GM19099 (cell line): ENCODE measurements around the gene NEIL3.

Experiments
- POLR2A ChIP-seq: IDR thresholded peaks from 3 replicates; pipeline ENCODE4 v1.6.1; 2011; ENCODE audit warnings: low read depth; ENCODE audit not compliant: insufficient read length; ENCODE audit errors: extremely low read depth

Gene NEIL3

DNA sequence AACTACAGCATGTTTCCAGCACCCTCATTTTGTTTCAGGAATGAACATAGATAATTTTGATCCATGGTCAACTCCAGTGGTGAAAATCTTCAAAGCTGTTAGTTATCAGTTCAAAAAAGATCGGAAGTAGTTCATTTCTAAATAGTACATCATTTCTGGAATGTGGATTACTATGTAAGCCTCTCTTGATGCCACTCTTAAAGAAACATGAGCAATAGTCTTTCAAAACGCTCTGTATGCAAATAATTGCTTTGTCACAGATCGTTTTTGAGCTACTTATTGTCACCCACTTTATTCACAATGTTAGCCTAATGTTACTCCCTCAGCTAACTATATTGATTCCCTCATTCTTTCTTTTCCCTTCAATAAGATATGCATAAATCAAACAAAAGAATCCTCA is 65.7 kb downstream of the NEIL3 start:
- TF ChIP-seq POLR2A: no peak

DNA sequence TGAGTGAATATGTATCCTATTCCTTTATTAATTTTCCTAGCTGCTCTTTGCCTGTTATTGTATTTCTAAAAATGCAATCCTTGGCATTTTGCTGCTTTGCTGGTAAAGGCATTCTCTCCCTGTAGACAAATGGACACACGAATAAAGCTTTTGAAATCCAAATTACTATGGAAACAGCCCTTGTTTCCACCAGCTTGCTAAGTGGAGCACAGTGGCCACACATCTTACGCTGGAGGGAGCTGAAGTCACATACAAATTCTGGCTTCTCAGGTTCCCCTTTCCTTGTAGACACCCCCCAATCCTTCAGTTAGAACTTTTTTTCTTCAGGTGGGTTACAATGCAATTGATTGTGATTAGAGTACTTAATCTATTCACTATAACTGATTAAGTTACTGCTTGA is 66.3 kb downstream of the NEIL3 start:
- no peak for TF ChIP-seq POLR2A

DNA sequence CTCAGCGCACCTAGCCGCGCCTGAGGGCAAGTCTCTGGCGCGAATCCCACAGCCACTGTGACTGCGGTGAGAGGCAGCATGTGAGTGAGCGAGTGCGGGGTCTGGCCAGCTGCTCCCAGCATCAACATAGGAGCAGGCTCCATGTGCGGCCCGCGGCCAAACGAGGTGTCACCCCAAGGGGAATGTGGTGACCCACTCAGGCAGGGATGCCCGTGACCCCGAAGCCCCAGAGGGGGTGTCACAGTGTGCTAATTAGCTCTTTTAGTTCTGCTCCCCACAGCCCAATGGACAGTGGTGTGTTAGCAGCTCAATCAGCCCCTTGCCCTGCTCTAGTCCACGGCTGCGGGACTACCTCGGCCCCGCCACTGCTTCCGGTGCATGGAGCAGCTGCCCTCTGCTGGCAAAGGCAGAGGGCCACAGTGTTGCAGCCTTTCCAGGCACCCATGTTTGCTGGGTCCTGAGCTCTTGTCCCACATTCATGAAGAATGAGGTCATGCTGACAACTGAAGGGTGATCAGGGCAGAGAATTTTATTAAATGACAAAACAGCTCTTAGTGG is 71.1 kb downstream of the NEIL3 start:
- TF ChIP-seq POLR2A: no peak

DNA sequence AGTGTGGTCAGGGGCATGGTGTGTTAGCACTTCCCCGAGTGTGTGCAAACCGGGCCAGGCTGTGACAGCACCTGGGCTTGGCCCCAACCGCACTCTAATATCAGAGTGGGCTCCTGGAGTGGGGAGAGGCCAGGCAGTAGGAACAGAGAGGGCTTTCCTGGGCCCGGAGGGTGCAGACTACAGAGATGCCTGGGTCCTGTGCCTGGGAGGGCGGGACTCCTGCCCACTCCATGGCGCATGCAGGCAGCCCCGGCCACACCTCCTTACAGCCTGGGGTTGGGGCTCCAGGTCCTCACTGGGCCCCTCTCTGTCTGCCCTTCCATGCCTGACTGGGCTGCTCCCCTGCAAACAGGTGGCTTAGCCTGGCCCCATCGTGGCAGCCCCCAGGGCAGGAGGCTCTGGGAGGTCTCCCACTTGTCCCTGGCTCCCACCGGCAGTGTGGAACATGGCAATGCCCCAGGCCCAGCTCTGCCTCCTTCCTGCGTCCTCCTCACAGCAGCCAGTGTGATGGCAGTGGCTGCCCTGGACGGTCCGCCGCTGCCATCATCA is 72.2 kb downstream of the NEIL3 start:
- no peak for TF ChIP-seq POLR2A

DNA sequence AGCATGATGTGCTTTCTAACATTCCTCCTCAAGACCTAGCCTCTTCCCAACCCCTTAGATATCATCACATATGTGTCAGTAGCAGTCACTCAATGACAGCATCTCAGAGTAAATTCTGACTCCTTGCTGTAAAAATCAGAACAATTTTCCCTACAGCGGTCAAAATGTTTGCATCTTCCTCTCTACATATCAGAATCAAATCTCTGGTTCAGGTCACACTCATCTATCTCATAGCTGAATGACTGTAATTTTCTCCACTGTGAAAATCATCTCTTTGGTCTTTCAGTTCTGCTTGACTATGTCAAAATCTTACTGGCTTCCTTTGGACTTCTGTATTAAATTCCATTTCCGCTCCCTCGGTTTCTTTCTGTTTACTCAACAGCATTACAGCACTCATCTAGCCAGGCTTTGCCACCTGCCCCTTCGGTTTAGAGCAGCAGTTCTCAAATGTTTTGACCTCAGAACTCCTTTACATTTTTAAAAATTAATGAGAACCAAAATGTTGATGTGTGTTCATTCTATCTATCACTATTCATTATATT is 75.3 kb downstream of the NEIL3 start:
- no peak for TF ChIP-seq POLR2A

DNA sequence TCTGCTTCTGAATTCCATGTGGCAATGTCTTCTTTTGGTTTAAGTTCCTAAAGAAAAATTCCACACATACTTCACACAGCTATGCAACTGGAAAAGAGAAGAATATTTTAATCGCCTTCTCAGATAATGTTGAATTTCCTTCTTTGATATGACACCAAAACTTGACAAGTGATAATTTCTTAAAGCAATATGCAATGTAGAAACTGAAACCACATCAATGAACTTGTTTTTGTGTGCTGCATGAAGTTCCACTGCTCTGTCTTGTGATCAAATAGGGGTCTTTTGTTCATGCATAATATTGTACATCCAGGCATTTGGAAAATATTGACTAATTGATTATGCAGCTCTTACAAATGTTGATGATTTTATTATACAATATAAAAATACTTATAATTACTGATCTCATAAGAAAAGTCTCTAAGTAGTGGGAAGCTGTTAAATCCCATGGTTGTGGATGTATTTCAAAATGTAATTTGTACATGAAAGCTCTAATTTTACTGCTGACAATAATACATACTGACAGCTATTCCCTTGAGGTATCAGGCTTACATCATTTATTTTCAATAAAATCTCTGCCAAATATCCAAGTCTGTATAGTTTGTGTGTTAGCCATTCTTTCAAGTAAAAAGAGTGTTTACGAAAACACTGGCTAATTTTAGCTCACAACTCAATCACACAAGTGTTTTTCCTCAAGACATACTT is 76.1 kb downstream of the NEIL3 start:
- no peak for TF ChIP-seq POLR2A

DNA sequence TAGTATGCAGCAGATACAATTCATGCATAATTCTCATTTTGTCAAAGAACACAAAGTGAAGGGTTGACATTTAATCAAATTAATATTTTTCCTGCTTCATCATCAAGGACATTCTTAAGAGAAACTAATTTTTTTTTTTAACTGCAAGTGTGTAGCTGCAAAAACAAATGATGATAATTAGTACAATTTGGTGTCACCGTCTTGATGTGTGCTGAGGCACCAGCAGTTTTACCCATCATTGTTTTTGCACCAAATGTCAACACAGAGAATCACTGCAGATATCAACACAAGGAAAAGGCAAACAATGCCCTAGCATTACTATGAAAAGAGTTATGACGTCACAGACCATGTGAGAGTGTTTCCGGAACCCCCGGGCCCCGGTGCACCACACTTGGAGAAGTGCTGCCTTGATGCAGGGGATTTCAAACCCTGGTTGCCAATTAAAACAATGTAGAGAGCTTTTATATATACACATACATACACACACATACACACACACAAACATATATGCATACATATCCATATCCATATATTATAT is 76.7 kb downstream of the NEIL3 start:
- no peak for TF ChIP-seq POLR2A

DNA sequence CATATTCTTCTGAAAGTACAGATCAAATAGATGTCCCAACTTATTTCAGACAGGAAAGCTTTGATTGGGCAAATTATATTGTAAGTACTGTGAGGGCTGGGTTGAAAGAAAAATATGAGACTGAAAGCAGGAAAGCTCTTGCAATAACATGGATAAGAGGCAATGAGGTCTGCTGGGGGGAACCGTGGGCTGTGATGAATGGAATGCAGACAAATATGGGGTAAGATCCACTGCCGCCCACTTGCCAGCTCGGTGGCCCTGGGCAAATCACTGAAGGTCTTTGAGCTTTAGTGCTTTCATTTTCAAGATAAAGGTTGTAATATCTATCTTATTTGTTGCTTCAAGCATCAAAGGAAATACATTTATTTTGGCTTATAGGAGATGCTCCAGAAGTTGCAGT is 81.6 kb downstream of the NEIL3 start:
- no peak for TF ChIP-seq POLR2A

DNA sequence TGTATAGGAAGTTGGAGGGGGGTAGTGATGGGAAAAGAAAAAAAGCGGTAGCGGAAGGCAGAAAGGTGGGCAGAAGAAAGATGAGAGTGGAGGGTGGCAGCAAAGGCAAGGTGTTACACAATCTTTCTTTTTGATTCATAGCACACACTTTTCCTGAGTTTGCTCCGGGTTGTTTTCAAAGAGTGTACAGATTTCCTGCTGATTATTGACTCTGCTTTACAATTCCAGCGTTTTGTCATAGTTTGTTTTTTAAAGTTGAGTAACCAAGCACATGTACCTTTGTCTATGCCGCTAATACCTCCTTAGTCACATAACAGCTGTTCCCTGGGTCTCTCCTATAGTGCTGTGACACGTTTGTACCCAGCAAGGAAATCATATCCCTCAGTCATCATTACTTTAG is 82.3 kb downstream of the NEIL3 start:
- TF ChIP-seq POLR2A: no peak

DNA sequence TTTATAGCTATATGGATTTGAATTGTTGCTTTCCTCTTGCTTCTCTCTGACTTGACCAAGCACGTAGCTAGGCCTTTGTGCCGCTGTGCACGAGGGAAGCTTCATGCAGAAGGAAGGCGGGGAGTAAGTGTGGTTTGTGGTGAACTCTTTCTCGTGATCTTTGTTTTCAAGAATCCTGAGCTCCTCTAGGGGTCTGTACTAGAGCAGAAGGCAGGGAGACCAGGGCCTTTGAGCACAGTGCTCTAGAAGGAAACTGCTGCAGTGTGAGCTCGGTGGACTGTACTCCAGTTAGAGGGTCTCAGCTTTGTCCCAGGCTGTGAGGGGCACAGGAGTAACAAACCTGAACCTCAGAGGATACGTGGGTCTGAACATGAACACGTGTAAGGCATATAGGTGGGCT is 83.6 kb downstream of the NEIL3 start:
- no peak for TF ChIP-seq POLR2A

DNA sequence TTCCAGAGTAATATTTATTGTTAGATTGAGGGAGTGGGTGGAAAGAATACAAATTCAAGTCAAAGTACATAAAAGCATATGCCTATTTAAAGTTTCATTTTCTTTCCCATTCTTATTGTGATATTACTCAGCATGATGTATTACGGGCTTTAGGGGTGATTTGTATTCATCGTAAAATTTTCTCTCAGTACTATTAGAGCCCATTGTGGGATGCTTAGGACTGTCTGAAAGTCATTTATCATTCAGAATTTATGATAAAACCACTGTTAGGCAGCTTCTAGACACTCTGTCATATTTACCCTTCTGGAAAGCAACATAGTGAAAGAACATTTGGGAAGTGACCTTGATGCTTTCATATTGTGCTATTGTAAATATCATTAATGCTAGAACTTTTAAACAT is 86.7 kb downstream of the NEIL3 start:
- no peak for TF ChIP-seq POLR2A

DNA sequence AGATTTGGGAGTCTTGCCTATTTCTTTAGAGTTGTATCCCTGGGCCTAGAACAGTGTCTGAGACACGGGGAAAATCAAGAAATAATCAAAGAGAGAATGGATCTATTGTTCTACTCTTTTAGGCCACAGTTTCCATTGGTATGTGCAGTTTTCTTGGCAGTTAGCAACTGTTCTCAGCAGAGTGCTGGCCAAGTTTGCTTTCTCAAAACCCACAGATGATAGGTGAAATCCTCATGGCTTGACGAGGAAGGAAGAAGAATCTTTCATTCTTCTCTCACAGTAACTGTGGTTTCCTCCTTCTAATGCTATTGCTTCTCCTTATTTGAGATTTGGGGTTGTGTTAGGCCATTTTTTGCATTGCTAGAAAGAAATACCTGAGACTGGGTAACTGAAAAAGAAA is 90.4 kb downstream of the NEIL3 start:
- TF ChIP-seq POLR2A: no peak

DNA sequence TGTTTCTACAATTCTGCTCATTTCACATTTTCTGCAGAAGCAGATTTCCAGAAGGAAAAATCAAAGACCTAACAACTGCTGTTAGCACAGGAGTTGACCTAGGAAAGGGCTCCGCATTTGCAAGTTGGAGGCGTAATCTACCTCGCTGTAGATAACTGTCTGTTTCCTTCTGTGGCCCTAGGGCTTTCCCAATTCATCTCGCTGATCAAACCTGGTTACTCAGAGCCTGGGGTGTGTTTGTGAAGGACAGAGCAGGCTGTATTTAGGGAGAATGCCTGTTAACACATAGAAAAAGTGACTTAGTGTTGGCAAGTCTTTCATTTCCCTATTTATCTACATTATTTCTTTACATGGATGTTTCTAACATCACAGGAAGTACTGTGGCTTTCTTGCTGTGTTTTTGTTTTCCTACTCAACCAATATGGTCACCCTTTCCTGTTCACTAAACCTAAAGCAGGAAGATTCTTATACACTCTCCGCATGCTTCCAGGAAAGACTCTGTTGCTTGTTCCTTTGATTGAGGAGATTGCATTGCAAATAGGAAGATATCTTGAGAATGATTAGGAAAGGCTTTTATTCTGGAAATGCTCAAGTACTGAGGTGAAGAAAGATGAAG is 92.1 kb downstream of the NEIL3 start:
- TF ChIP-seq POLR2A: no peak

DNA sequence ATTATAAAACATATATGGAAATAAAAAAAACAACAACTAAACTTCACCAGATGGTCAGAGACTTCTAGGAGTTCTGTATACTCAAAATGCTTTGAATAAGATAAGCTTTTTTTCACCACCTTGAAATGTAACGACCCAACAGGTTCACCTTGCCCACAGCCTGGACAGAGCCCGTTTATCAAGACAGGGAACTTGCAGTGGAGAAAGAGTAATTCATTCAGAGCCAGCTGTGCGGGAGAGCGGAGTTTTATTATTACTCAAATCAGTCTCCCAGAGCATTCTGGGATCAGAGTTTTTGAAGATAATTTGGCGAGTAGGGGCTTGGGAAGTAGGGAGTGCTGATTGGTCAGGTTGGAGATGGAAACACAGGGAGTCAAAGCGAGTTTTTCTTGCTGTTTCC is 94.1 kb downstream of the NEIL3 start:
- no peak for TF ChIP-seq POLR2A

DNA sequence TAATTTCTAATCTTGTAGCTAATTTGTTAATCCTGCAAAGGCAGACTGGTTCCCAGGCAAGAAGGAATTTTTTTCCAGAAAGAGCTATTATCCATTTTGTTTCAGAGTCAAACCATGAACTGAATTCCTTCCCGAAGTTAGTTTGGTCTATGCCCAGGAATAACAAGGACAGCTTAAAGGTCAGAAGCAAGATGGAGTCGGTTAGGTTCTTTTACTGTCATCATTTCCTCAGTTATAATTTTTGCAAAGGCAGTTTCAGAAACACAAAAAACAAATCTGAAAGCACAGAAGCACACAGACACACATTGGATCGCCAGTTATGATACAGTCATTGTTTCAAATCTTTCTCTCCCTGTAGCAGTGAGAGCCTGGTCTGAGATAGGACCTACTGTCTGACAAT is 94.7 kb downstream of the NEIL3 start:
- TF ChIP-seq POLR2A: no peak

DNA sequence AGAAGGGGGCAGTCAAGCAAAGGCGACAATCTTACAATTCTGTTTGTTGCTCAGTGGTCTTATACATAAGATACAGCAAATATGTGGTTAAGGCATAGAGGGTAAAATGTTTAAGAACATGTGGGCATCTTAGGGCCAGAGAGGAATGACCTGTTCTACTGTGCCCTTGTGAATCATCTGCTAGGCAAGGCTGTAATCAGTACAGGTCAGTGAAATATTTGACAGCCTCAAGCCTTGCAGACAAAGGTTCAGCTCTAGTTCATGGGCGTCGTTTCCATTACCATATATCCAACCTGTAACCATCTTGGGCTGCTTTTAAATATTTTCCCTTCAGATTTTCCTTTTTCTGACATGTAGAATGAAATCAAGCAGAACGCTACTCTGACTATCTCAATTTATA is 95.3 kb downstream of the NEIL3 start:
- no peak for TF ChIP-seq POLR2A
